GM12801 (cell line): ENCODE measurements around the gene ANXA3.

ENCODE experiments used
- CTCF ChIP-seq: IDR thresholded peaks from one replicate; pipeline ENCODE4 v1.5.1; 2011; ENCODE audit warnings: control low read depth; ENCODE audit not compliant: insufficient read length; ENCODE audit errors: extremely low read depth

The ANXA3 gene

GRCh38 chr4:78529569-78530209 is 21.9 kb upstream of the ANXA3 start:
- TF ChIP-seq CTCF: no peak

- no peak for TF ChIP-seq CTCF
Measured at GRCh38 chr4:78532046-78532445, 19.5 kb upstream of the ANXA3 start.

- no peak for TF ChIP-seq CTCF
Measured at GRCh38 chr4:78533854-78534253, 17.7 kb upstream of the ANXA3 start.

- no peak for TF ChIP-seq CTCF
Measured at GRCh38 chr4:78534286-78534955, 17.1 kb upstream of the ANXA3 start.

GRCh38 chr4:78542373-78542772 is 9.2 kb upstream of the ANXA3 start:
- TF ChIP-seq CTCF: no peak

GRCh38 chr4:78543424-78544125 is 8.0 kb upstream of the ANXA3 start:
- no peak for TF ChIP-seq CTCF

- TF ChIP-seq CTCF: no peak
Measured at GRCh38 chr4:78544678-78545077, 6.9 kb upstream of the ANXA3 start.
